Activated CD4-positive, CD25-positive, alpha-beta regulatory T cell treated with anti-CD3 and anti-CD28 coated beads, Interleukin-2, amount 50 U/mL, for 24 hours (primary cell): ENCODE measurements around the gene NCBP3.

Source experiments
- ATAC-seq, 2 donors: fragments of 150-1000 bp; cut with Tn5 transposase; one replicate each; pipeline ENCODE4 v1.10.0; 2021; ENCODE audit warnings: mild to moderate bottlenecking in 1 of 2, moderate library complexity in 1 of 2

NCBP3 gene, protein sequence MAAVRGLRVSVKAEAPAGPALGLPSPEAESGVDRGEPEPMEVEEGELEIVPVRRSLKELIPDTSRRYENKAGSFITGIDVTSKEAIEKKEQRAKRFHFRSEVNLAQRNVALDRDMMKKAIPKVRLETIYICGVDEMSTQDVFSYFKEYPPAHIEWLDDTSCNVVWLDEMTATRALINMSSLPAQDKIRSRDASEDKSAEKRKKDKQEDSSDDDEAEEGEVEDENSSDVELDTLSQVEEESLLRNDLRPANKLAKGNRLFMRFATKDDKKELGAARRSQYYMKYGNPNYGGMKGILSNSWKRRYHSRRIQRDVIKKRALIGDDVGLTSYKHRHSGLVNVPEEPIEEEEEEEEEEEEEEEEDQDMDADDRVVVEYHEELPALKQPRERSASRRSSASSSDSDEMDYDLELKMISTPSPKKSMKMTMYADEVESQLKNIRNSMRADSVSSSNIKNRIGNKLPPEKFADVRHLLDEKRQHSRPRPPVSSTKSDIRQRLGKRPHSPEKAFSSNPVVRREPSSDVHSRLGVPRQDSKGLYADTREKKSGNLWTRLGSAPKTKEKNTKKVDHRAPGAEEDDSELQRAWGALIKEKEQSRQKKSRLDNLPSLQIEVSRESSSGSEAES

DNA sequence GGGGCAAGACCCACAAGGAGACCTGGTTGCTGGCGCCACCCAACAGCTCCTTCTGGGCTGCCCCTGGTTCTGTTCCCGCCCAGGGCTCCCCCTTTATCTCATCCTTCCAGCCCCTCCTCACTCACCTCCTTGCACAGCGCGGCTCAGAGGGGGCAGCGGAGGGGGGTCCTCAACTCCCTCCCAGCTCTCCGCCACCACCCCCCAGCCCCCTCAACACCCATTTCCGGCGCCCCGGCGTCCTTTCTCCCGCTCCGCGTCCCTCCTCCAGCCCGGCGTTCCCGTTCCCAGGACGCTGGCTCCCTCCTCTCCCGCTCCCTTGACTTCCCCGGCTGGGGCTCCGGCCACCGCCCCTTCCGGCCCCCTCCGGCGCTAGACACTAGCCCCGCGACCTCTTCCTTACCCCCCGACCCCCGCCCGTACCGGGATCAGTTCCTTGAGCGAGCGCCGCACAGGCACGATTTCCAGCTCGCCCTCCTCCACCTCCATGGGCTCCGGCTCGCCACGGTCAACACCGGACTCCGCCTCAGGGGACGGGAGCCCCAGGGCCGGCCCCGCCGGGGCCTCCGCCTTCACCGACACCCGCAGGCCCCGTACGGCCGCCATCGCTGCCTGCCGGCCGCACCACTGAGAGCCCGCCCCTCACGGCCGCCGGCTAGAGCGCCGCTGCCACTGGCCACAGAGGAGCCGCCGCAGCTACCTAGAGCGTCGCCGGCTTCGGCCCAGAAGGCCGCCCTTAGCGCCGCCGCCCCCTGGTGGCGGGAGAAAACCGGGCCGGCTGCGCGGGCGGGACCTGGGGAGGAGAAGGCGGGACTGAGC lies at the start of gene NCBP3:
Gene NCBP3, minus strand, starts transcription at position 626 of the 816 bp plus-strand sequence. Its CDS starts 23 bp downstream, at position 603.
- ATAC-seq, result peak; percentile 96 to 98

DNA sequence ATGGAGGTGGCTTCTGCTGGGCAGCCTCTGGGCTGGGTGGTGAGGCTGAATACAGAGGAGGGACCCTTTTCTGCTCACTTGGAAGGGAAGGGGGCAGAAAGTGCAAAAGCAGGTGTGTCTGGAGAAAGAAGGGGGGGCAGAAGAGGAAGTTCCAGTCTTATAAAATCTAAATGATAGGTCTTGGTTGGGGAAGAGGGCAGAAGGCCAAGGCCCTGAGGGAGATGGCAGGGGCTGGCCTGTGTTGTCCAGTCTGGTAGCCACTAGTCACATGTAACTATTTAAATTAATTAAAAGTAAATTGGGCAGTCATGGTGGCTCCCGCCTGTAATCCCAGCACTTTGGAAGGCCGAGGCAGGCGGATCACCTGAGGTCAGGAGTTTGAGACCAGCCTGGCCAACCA lies 49.3 kb upstream of the NCBP3 start:
- ATAC-seq, result no peak

DNA sequence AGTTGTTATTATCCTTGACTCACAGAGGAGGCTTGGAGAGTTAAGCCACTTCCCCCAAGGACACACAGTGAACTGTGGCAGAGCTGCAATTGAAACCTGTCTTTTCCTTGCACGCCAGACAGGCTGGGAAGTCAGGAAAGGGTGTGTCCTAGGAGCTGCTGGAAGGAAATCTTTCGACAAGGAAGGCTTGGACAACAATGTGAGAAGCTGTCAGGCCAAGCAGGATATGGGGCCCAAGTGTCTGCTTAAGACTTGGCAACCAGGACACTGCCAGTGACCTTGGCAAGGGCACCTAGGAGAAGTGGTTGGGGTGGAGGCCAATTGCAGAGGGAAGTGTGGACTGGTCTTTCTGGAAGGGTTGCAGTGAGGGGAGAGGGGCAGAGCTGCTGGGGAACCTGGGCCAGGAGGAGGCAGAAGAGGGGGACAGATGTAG lies 48.9 kb upstream of the NCBP3 start:
- ATAC-seq, result no peak

DNA sequence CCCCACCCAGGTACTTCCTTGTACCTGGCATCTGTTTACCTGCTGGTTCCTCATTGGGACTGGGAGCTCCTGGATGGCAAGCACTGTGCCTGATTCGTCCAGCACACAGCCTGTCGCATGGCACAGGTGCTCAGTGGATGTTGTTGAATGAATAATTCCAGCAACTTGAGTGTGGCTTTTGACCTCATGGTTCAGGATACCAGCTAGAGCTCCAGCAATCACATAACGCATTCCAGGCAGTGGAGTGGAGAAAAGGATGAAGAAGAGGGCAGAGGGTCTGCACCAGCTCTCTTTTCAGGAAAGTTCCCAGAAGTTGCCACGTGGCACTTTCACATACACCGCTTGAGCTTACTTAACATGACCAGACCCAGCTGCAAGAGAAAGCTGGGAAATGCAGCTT lies 48.1 kb upstream of the NCBP3 start:
- ATAC-seq, result no peak

DNA sequence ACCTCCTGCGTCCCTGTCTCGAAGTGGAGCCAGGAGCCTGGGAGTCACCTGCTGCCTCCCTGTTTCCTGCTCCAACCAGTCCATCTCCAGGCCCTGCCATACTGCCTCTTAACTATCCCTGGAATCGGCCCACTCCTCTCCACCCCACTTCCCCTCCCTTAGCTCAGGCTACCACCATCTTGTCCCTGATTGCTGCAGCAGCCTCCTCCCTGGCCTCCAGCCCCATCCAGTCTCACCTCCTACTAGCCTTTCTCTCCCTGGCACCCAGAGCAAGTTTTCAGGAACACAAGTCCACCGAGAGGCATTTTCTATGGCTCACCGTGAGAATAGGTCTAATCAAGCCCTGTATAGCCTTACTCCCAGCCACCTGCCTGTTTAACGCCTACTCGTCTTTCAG lies 47.7 kb upstream of the NCBP3 start:
- no peak for ATAC-seq

DNA sequence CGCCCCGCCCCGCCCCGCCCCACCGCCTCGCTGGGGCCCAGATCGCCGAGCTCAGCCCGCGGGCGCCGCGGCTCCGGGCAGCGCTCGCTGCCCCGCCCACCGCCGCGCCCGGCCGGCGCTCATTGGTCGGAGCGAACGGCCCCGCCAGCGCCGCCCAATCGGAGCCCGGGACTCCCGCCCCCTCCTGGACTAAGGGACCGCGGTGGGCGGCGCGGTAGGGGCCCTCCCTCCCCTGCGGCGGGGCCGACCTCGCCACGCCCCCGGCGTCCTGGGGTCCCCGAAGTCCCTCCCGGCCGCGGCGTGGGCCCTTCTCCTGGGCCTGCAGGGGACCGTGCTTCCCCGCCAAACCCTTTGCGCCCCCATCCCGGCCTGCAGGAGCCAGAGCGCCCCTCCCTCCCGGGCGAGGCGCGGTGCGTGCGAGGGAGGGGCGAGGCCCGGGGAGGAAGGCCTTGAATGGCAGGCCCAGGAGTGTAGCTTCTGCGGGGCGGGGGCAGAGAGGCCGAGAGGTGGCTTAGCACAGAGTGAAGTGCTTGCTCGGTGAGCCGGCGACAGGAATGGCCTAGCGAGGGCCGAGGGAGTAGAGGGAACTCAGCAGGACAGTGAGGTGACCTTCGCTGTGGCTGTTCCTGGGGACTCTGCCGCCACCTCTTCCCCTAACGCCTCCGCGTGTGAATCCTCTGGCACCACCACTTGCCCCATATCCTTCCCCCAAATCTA lies 47.1 kb upstream of the NCBP3 start, which contains the start of gene CAMKK1:
Gene CAMKK1, minus strand, starts transcription at position 51 of the 717 bp plus-strand sequence. CDS start 7,366 bp downstream, outside the sequence.
- ATAC-seq, result peak; percentile 89 to 90

DNA sequence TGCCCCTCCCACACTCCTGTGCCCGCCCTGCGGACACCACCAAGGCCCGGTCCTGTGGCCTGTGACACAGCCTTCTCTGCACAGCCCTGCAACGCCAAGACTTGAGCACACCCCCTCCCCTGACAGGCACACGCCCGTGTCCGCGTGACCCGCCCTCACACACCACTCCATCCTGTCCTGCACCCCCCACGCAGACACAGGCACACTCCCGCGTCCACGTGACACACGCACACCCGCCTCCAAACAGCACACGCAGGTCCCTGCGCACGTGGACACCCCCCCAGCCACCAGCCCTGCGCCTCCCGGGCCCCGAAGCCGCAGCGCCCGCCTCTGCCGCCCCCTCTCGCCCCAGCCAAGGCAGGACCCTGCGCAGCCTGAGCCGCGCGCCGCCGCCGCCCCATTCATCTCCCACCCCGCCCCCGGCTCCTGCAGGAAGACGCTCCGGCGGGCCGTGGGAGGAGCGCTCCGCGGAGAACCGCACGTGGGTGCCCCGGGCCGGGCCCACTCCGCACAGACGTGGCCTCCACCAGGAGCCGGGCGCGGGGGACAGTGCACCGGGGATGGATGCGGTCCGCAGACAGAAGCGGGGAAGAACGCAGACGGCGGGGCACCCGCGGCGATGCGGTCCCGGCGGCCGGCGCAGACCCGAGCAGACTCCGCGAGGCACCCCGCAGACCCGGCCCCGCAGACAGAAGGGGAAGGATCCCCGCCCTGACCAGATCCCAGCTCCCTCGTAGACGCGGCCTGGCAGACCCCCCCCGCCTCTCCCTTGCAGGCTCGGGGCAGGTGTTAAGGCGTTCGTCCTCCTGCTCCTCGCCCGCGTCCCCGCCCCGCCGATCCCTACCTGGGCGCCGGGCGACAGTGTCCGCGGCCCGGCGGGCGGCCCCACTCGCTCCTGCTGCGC lies 46.3 kb upstream of the NCBP3 start:
- ATAC-seq, result peak; percentile 22 to 37

DNA sequence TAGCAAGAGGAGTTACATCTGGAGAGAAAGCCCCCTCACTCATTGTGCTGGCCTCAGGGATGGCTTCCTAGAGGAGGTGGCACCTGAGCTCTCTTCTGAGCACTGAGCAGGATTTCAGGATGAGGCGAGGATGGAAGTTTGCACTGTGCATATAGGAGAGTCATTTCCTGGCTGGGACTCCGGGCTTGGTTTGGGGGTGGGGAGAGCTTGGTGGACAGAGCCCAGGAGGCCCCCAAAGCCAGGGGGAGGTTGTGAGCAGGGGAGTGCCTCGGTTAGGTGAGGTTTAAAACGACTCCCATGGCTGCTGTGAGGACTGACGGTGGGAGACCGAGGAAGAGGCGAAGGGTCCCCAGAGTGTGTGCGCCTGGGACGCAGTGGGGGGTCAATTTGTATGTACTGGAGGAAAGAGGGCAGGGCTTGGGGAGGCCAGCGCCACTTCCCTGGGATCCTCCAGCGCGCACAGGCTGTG lies 45.6 kb upstream of the NCBP3 start:
- ATAC-seq, result no peak

DNA sequence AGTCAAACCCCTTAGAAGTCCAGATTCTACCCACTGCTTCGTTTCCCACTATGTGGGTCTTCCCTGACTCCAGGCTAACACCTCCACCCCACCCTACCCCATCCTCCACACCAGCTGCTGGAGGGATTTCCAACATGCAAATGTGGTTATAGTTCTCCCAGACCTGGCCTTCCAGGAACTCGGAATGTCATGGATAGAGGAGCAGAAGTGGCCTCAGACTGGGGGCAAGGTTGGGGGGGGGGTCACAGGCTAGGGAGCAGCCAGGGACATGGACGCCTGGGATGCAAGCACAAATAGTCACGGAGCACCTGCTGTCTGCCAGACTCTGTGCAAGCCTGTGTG lies 44.8 kb upstream of the NCBP3 start:
- ATAC-seq, result no peak

DNA sequence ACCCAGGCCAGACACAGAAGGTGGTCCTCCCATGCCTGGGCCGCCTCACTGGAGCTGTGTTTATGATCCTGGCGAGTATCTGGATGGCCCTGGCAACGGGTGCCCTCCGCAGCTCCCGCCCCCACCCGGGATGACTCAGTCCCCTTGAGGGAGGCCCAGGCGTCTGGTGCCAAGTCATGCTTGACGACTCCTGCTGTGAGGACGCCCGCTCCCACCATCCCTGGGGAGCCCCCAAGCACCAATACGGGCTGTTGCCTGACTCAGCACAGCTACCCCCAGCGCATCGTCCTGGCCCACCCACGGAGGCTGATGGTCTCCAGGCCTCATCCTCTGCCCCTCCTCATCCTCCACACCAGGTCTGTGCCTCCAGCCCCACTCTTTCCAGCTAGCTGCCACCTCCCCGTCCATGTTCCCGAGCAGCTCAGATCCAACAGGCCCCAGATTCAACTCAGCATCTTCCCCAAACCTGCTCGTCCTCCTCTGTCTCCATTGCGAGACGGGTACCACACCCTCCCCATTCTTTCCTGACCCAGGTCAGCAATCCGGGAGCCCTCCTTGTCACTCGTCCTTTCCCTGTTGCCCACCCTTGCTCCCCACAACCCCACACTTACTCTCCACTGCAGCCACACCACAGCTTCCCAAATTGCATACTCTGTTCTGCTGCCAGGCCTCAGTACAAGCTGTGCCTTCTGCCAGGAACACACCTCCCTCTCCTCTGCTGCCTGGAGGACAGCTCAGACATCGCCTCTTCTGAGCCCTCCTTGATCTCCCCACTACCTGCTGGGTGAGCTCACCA lies 44.2 kb upstream of the NCBP3 start:
- no peak for ATAC-seq

DNA sequence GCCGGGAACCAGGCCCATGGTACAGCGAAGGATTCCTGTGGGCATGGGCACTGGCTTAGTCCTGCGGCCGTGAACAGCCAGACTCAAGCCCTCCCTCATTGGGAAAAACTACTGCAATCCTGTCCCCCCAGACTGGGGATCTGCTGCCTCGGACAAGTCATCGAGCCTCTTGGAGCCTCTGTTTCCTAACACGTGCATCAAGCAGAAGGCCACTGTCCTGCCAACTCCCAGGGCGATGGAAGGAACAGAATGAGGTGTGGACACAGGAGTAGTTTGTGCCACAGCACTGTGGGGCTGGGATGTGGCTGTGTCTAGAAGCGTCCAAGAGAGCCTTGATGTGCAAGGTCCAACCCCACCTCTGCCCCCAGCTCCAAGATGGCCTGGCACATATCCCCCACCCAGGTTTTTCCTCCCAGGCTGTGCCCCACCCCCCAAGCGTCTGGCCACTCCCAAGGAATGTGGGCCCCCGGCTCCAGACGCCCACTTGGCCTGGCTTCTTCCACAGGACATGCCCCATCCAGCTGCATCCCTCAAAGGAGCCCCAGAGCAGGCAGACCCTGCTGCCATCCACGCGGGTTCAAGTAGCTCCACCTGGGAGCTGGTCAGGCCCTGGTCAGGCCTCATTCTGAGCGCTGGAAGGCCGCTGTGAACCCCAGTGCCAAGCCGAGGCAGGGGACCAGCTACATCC lies 43.4 kb upstream of the NCBP3 start:
- ATAC-seq, result no peak

DNA sequence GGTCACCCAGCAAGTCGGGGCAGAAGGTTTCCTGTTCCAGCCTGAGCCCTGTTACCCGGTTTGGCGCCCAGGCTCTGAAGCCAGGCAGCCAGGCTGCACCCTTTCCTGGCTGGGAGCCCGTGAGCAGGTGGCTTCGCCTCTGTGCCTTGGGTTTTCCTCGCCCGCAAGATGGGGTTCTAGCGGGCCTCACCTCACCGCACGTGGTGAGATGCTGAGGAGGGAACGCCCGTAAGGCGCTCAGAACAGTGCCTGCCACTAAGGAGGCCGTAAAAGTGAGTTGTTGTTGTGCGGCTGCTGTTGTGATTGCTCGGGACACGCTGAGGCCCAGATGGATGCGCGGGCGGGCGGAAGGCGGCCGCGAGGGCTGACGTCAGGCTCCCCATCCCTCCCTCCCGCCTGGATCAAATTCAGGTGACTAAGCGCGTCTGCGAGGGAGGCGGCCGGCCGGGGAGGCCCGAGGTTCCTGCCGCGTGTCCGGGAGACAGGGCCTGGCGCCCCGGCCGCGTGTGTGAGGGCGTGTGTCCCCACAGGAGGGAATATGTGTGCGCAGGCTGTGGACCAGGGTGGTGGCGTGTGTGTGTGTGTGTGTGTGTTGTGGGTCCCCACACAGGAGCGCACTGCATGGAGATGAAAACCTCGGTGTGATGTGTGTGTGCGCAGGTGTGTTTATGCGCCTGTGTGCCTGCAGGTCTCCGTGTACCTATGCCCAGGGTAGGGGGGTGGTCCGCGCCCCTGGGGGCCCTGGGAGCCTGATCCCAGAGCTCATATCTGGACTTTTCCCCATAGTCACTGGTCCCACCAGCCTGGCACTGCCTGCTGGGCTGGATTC lies 42.5 kb upstream of the NCBP3 start:
- no peak for ATAC-seq

DNA sequence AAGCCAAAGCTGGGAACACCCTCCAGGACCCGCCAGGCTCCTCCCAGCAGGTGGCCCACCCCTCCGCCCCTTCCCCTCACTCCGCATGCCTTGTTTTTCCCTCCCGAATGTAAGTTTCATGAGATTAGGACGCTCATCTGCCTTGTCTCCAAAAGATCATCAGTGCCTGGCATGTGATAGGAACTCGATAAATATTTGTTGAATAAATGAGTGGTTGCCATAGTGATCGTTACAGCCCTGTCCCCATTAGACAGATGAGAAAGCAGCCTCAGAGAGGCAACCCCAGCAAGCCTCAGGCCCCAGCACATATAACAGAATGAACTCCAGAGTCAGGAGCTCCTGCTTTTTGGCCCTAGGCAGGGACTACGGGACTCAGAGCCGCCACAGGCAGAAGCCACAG lies 41.8 kb upstream of the NCBP3 start:
- ATAC-seq, result no peak

DNA sequence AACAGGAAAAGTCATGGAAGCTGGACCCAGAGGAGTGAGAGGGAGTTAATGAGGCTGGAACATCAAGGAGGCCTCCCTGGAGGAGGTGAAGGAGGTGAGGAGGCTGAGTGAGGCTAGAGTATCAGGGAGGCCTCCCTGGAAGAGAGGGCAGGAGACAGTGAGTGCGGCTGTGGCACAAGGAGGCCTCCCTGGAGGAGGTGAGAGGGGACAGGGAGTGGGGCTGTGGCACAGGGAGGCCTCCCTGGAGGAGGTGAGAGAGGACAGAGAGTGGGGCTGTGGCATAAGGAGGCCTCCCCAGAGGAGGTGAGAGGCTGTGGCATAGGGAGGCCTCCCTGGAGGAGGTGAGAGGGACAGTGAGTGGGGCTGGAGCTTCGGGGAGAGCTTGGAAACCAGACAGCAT lies 41.3 kb upstream of the NCBP3 start:
- no peak for ATAC-seq

DNA sequence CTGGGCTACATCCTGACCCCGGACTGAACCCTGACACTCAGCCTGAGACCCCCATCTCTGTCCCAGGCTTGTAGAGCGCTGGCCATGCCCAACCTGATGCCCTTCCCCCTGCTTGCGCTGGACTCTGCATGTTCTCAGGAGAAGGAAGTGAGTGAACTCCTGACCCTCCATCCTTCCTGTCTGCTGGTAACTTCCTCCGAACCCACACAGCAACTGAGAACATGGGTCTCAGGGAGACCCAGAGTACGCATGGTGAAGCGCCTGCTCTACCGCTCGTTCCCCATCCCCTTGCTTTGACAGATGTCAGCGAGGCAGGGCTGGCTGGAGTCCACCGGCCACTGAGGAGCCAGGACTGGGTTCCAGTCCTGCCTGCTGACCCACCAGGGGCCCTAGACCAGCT lies 40.7 kb upstream of the NCBP3 start:
- ATAC-seq, result peak; percentile 24 to 34

DNA sequence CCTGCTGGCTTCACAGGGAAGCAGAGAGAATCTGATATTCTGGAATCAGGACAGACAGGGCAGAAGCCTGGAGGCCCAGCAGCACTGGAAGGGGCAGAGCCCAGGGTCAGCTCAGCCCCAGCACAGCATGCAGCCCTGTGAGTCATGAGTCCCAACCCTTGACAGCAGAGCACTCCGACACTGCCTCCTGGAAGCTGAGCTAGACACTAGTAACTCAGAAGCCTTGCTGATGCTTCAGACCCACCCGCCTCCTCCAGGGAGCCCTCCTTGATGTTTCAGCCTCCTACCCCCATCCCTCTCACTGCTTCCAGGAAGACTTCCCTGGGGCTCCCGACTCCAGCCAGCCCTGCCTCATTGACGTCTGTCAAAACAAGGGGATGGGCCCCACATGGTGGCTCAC lies 39.9 kb upstream of the NCBP3 start:
- no peak for ATAC-seq

DNA sequence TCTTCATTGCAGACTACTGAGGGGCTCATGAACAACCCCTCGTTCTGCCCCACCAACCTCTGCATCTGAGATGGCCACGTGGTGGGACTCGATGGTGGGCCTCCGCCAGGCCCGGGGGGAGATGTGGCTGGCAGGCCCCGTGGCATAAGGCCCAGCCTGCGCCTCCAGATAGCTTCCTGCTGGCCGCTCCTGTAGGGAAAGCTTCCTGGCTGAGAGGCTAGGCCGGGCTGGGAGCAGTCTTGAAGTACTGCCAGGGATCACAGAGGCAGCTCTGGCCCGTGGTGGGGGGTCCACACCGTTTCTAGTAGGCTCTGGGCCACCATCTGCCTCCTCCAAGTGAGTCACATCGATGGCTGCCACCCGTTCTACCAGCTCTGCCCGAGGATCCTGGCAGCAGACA lies 39.2 kb upstream of the NCBP3 start:
- ATAC-seq, result no peak

DNA sequence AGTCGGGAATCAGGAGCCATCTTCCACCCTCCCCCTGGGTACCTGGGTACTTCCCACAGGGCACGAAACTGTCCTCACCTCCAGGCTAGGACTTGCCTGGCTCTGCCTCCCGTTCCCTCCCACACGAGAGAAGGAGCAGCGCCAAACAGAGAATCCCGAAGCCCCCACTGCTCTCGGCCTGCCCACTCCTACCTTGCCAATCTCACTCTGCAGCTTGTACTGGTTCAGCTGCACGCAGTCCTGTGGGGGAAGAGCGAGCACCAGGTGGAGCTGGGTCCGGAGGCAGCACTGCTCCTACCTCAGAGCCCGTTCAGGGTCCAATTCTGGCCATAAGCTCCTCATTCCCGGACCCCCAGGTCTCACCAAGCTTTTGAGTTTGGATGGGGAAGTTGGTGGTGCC lies 38.1 kb upstream of the NCBP3 start:
- no peak for ATAC-seq

DNA sequence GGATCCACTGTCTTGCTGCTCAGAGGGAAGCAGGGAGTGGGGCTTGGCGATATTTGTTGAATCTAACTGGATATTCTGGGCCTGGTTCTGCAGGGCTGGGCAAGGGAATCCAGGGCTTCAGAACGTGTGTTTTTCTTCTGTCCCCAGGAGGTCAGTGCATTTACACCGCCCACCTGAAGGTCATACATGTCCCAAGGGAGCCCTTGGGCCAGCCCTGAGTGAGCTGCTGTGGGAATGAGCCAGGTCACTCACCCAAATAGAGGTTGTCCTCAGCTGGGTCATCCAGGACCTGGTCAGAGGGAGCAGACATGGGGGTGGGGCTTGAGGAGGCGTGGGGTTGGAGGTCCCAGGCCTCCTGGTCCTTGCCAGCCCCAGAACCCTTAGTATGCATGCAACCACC lies 36.2 kb upstream of the NCBP3 start:
- no peak for ATAC-seq
